H1 (cell line): Measurements from ENCODE around the gene ANKRD26. TPM values are rescaled to one million over a fixed set of nuclear protein-coding genes. Genes with fewer than 3 reads are reported as not detected.

Experiments
- CTCF ChIA-PET: fragments of 300-600 bp; sonication (Branson Sonifier 250); formaldehyde crosslinking; loops from one replicate; lab custom pipeline; 2021; ENCODE audit not compliant: partially characterized antibody; lab: Charles Lee
- POLR2A ChIA-PET: fragments of 300-600 bp; sonication (Branson Sonifier 250); formaldehyde crosslinking; loops from one replicate; lab custom pipeline; 2021; ENCODE audit warnings: inconsistent platforms; ENCODE audit not compliant: partially characterized antibody; lab: Charles Lee
- DNase-seq, 2 experiments: peaks; one replicate each; pipeline versions ENCODE4 v3.0.0 to v3.0.0-alpha.2; 2010 to 2022; ENCODE audit warnings: low spot score in 2 of 2, low read depth in 1 of 2, mixed read lengths in 1 of 2
- FAIRE-seq: peaks from 2 replicates; lab custom pipeline; 2011; peaks lifted over from hg19 to GRCh38; lab: Jason Lieb, UNC
- H2AFZ ChIP-seq: 2 replicates; pipeline ENCODE4 v1.8.1; 2012; ENCODE audit warnings: low read length, inconsistent platforms
- H2AK5ac ChIP-seq: 2 replicates; pipeline ENCODE4 v1.6.1; 2013; ENCODE audit warnings: low read depth, low read length
- H2BK120ac ChIP-seq: replicated peaks from 2 replicates; pipeline ENCODE3; 2013; ENCODE audit warnings: low read depth, low read length, inconsistent platforms
- H2BK12ac ChIP-seq: 2 replicates; pipeline ENCODE4 v1.6.1; 2013; ENCODE audit warnings: low read depth, low read length
- H2BK15ac ChIP-seq: 2 replicates; pipeline ENCODE4 v1.6.1; 2013; ENCODE audit warnings: low read length
- H2BK20ac ChIP-seq: 2 replicates; pipeline ENCODE4 v1.6.1; 2013; ENCODE audit warnings: low read length
- H2BK5ac ChIP-seq: 2 replicates; pipeline ENCODE4 v1.6.1; 2013; ENCODE audit warnings: low read depth, low read length
- H3K14ac ChIP-seq: 2 replicates; pipeline ENCODE4 v1.6.1; 2013; ENCODE audit warnings: inconsistent platforms; ENCODE audit not compliant: insufficient read length
- H3K18ac ChIP-seq: 2 replicates; pipeline ENCODE4 v1.6.1; 2013; ENCODE audit warnings: low read length; ENCODE audit errors: extremely low read depth
- H3K23ac ChIP-seq: 2 replicates; pipeline ENCODE4 v1.6.1; 2013; ENCODE audit warnings: inconsistent platforms; ENCODE audit not compliant: insufficient read length
- H3K23me2 ChIP-seq: 2 replicates; pipeline ENCODE4 v1.6.1; 2013; ENCODE audit warnings: low read depth, low read length
- H3K27ac ChIP-seq: 2 replicates; pipeline ENCODE4 v1.6.1; 2011; ENCODE audit warnings: low read depth, low read length, inconsistent platforms
- H3K27me3 ChIP-seq, 4 experiments: replicated peaks in 1 of 4; 1 replicate in 1 of 4; 2 replicates in 3 of 4; pipeline versions ENCODE4 v1.6.1 to v1.8.1; 2011 to 2013; ENCODE audit warnings: low read length in 3 of 4, mild to moderate bottlenecking in 3 of 4, inconsistent platforms in 2 of 4, mixed read lengths in 2 of 4, moderate library complexity in 1 of 4; ENCODE audit not compliant: control insufficient read depth in 3 of 4, insufficient read depth in 3 of 4; ENCODE audit errors: extremely low read depth in 1 of 4
- H3K36me3 ChIP-seq, 4 experiments: 2 replicates each; pipeline versions ENCODE4 v1.6.1 to v1.8.1; 2011 to 2013; ENCODE audit warnings: mild to moderate bottlenecking in 4 of 4, low read length in 3 of 4, moderate library complexity in 2 of 4, control low read depth in 1 of 4, inconsistent platforms in 1 of 4; ENCODE audit not compliant: insufficient read depth in 4 of 4, control insufficient read depth in 2 of 4
- H3K4ac ChIP-seq: replicated peaks from 2 replicates; pipeline ENCODE3; 2013; ENCODE audit warnings: low read length, low read depth, mixed read lengths, inconsistent platforms; ENCODE audit not compliant: insufficient read length
- H3K4me1 ChIP-seq, 4 experiments: replicated peaks in 1 of 4; 1 replicate in 1 of 4; 2 replicates in 3 of 4; pipeline versions ENCODE4 v1.6.1 to v1.8.1; 2011 to 2013; ENCODE audit warnings: low read length in 3 of 4, inconsistent platforms in 2 of 4, mixed read lengths in 1 of 4; ENCODE audit not compliant: insufficient read depth in 4 of 4, control insufficient read depth in 3 of 4
- H3K4me2 ChIP-seq, 2 experiments: 2 replicates each; pipeline versions ENCODE4 v1.6.1 to v1.8.1; 2011 to 2013; ENCODE audit warnings: low read depth in 2 of 2, low read length in 2 of 2, control low read depth in 1 of 2, inconsistent platforms in 1 of 2, mild to moderate bottlenecking in 1 of 2; ENCODE audit not compliant: insufficient read depth in 1 of 2
- H3K4me3 ChIP-seq, 4 experiments: fragments of 200-600, 300-600 bp in 1 of 4; sonication (generic), shearing (Covaris generic), sonication (Bioruptor Twin) in 1 of 4; 2 replicates each; pipeline versions ENCODE4 v1.5.1 to v1.8.1; 2011 to 2016; ENCODE audit warnings: low read length in 4 of 4, low read depth in 3 of 4, control low read depth in 2 of 4, inconsistent platforms in 2 of 4, mild to moderate bottlenecking in 2 of 4, mixed read lengths in 1 of 4, moderate library complexity in 1 of 4; ENCODE audit not compliant: insufficient read depth in 2 of 4; ENCODE audit errors: extremely low read depth in 1 of 4
- H3K56ac ChIP-seq: replicated peaks from 2 replicates; pipeline ENCODE3; 2013; ENCODE audit warnings: low read depth, mild to moderate bottlenecking, mixed read lengths, low read length, inconsistent platforms; ENCODE audit not compliant: insufficient read length
- H3K79me1 ChIP-seq: 2 replicates; pipeline ENCODE4 v1.6.1; 2013; ENCODE audit warnings: low read depth, low read length, control low read depth
- H3K79me2 ChIP-seq, 2 experiments: 2 replicates each; pipeline versions ENCODE4 v1.6.1 to v1.8.1; 2012 to 2013; ENCODE audit warnings: low read length in 2 of 2, mild to moderate bottlenecking in 2 of 2, inconsistent platforms in 1 of 2; ENCODE audit not compliant: insufficient read depth in 2 of 2, control insufficient read depth in 1 of 2
- H3K9ac ChIP-seq, 4 experiments: replicated peaks in 1 of 4; 1 replicate in 1 of 4; 2 replicates in 3 of 4; pipeline versions ENCODE4 v1.6.1 to v1.8.1; 2011 to 2013; ENCODE audit warnings: low read depth in 3 of 4, low read length in 3 of 4, control low read depth in 2 of 4, mild to moderate bottlenecking in 2 of 4, moderate library complexity in 2 of 4, inconsistent platforms in 1 of 4; ENCODE audit errors: extremely low read depth in 1 of 4
- H3K9me3 ChIP-seq, 2 experiments: 2 replicates each; pipeline versions ENCODE4 v1.6.1 to v1.8.1; 2012 to 2013; ENCODE audit warnings: mild to moderate bottlenecking in 2 of 2, moderate library complexity in 2 of 2, control low read depth in 1 of 2, inconsistent platforms in 1 of 2, low read depth in 1 of 2, low read length in 1 of 2, mixed read lengths in 1 of 2; ENCODE audit not compliant: insufficient read depth in 2 of 2
- H4K20me1 ChIP-seq, 2 experiments: replicated peaks in 1 of 2; 2 replicates each; pipeline versions ENCODE3 to v1.8.1; 2011 to 2013; ENCODE audit warnings: inconsistent platforms in 2 of 2, low read length in 2 of 2, mild to moderate bottlenecking in 1 of 2; ENCODE audit not compliant: insufficient read depth in 2 of 2, control insufficient read depth in 1 of 2
- H4K5ac ChIP-seq: 2 replicates; pipeline ENCODE4 v1.6.1; 2013; ENCODE audit warnings: low read length, low read depth, mixed read lengths, inconsistent platforms; ENCODE audit not compliant: insufficient read length
- H4K8ac ChIP-seq: 2 replicates; pipeline ENCODE4 v1.8.0; 2013; ENCODE audit warnings: mild to moderate bottlenecking, moderate library complexity, low read length, inconsistent platforms; ENCODE audit not compliant: insufficient read depth; ENCODE audit errors: extremely low read depth
- H4K91ac ChIP-seq: replicated peaks from 2 replicates; pipeline ENCODE3; 2013; ENCODE audit warnings: low read length, mixed read lengths, inconsistent platforms; ENCODE audit not compliant: insufficient read length
- CBX5 ChIP-seq: fragments of 300-800, 300-1000 bp; sonication (generic); IDR thresholded peaks from 2 replicates; pipeline ENCODE4 v1.7.1; 2016; ENCODE audit warnings: antibody characterized with exemption, low read length, low read depth
- SUZ12 ChIP-seq: fragments of 200-600 bp; sonication (generic); IDR thresholded peaks from 2 replicates; pipeline ENCODE4 v1.6.1; 2012; ENCODE audit warnings: mild to moderate bottlenecking, inconsistent platforms, low read length, moderate library complexity, mixed read lengths
- TEAD4 ChIP-seq: IDR thresholded peaks from 2 replicates; pipeline ENCODE4 v1.6.1; 2012; ENCODE audit warnings: low read depth, low read length, inconsistent platforms, mixed read lengths
- WGBS, 2 experiments: shearing (Covaris generic) in 1 of 2; methylation state at CpG; one replicate each; pipeline versions ENCODE4 v1.1.6 to v1.1.7; 2013 to 2015; ENCODE audit warnings: low lambda C conversion rate in 2 of 2, mixed read lengths in 2 of 2, inconsistent platforms in 1 of 2, low coverage in 1 of 2, missing lambda C conversion rate in 1 of 2; ENCODE audit not compliant: insufficient replicate concordance in 2 of 2, insufficient coverage in 1 of 2, insufficient read length in 1 of 2; ENCODE audit errors: extremely low coverage in 1 of 2, missing lambda C conversion rate in 1 of 2; 5-methylcytosine and 5-hydroxymethylcytosine counted together
- polyA plus RNA-seq, 7 experiments: library from polyadenylated mRNA; depleted of rRNA in 3 of 7; stranded (reverse) in 5 of 7; unstranded in 2 of 7; fragments of >200 nt in 5 of 7; fragments of 200-250 nt in 2 of 7; gene quantifications; 1 replicate in 5 of 7; 2 replicates in 1 of 7; 4 replicates in 1 of 7; pipeline versions ENCODE4 v1.2.1 to v1.2.3, GENCODE V29; 2011 to 2013; ENCODE audit warnings: missing spikeins in 2 of 7, mixed read lengths in 2 of 7
- total RNA-seq: library from RNA; stranded (reverse); fragmentation: NEBNext Ultra II Directional; extraction: Animal tissue kit (Norgen Biotek cat#: 25700); gene quantifications from 2 replicates; pipeline ENCODE4 v1.2.1, GENCODE V29; 2021

Gene ANKRD26
- total and polyA plus RNA-seq, 2 of the 8 experiments (the other 6 are each of a cell fraction or from before 2014, with no cell fraction given): 1.3 to 8.8 TPM

GRCh38 chr10:26960308-26960707, 140.0 kb downstream of the ANKRD26 start:
- H3K14ac ChIP-seq: no peak overlapping the region
- H3K27me3 ChIP-seq: no peaks in the 10 kb centered on the region
- H4K5ac ChIP-seq: no peak overlapping the region
- no peak overlapping the region for H3K56ac ChIP-seq
- no peak for DNase-seq
- CTCF ChIA-PET: no interaction called here
- H2BK5ac ChIP-seq: no peak overlapping the region
- H2AFZ ChIP-seq: no peak overlapping the region
- no peak overlapping the region for H2BK20ac ChIP-seq
- no peak overlapping the region for H3K23ac ChIP-seq
- no peak overlapping the region for H2AK5ac ChIP-seq
- no peak overlapping the region for H3K18ac ChIP-seq
- no peaks in the 10 kb centered on the region for H3K79me1 ChIP-seq
- H2BK15ac ChIP-seq: no peak overlapping the region
- TF ChIP-seq TEAD4 (no peak), SUZ12 (no peak), CBX5 (no peak)
- H2BK120ac ChIP-seq: no peak overlapping the region
- FAIRE-seq: no peak
- no peak overlapping the region for H3K9ac ChIP-seq
- no peak overlapping the region for H2BK12ac ChIP-seq
- 88% methylated on average over 7 of the region's 7 CpGs; no CpG with 5 or more reads in 1 of the 2 experiments for WGBS, 2 experiments
- no peak overlapping the region for H3K27ac ChIP-seq
- H3K36me3 ChIP-seq: no peaks in the 10 kb centered on the region
- H4K91ac ChIP-seq: no peak overlapping the region
- H3K23me2 ChIP-seq: no peaks in the 10 kb centered on the region
- no peaks in the 10 kb centered on the region for H4K20me1 ChIP-seq
- H3K4me1 ChIP-seq: no peaks in the 10 kb centered on the region
- H4K8ac ChIP-seq: no peak overlapping the region
- H3K4me3 ChIP-seq: no peak overlapping the region
- no peaks in the 10 kb centered on the region for H3K9me3 ChIP-seq
- H3K79me2 ChIP-seq: no peaks in the 10 kb centered on the region
- no peak overlapping the region for H3K4ac ChIP-seq
- POLR2A ChIA-PET: no interaction called here
- no peak overlapping the region for H3K4me2 ChIP-seq
